ENCODE results near the gene HMCES. TPM values are rescaled to one million over a fixed set of nuclear protein-coding genes. Genes with fewer than 3 reads are reported as not detected.
A peak's percentile ranks its signal among the peaks of the same experiment; 100 is the strongest.

HMCES gene
- total and polyA plus RNA-seq, 2 of the 13 experiments (the other 11 are each of a cell fraction or from before 2014, with no cell fraction given), result 16.1 to 37.5 TPM

DNA sequence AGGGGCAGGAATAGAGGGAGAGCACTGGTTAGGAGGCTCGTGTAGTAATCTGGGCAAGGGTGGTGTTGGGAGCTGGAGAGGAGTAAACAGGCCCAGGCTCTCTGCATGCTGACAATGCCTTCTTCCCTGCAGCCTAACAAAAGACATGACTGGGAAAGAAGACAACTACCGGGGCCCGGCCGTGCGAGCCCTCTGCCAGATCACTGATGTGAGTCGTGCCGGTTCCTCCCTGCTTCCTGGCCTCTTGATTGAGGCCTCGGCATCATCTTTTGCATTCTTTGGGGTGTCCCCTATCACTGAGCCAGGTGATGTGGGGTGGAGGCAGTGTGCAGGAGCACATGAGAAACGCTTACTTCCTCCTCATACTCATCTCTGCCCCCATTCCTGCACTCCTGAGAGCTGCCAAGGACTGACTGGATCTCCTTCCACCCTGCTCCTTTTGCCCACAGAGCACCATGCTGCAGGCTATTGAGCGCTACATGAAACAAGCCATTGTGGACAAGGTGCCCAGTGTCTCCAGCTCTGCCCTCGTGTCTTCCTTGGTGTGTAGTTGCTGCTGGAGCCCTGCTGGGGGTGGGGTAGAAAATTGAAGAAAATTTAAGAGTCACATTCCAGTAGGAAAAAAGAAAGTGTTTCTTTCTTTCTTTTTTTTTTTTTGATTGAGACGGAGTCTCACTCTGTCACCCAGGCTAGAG is 24.0 kb upstream of the HMCES start:
- 97% methylated on average over 12 of the region's 12 CpGs for WGBS (ENCODE audit: low lambda C conversion rate)
- FAIRE-seq, result no peak
- Histone ChIP-seq H3K27me3 (ENCODE audit: control insufficient read depth in 1 of 2, insufficient read depth in 2 of 2, low read length in 2 of 2) (no peaks in the 10 kb centered on the region; a peak in 1 of 5 replicates), H3K9me3 (ENCODE audit: low read length) (no peaks in the 10 kb centered on the region), H3K4me2 (ENCODE audit: low read depth, low read length) (no peak overlapping the region), H3K4me1 (ENCODE audit: insufficient read depth, low read length) (peaks cover 31% of the 10 kb centered on the region), H4K20me1 (ENCODE audit: insufficient read depth, low read length) (peaks cover 3% of the 10 kb centered on the region; the same call in 1 of the 2 replicates), H3K36me3 (replicated peaks in 1 of 2; ENCODE audit: control insufficient read depth in 1 of 2, insufficient read depth in 2 of 2, low read length in 2 of 2) (peaks cover 44 to 71% of the 10 kb centered on the region in 2 experiments), H3K4me3 (replicated peaks in 1 of 3; ENCODE audit: insufficient read depth in 1 of 3, low read depth in 2 of 3, low read length in 3 of 3) (no peak overlapping the region), H3K9ac (ENCODE audit: insufficient read depth, low read depth, low read length) (no peak overlapping the region), H2AFZ (ENCODE audit: low read length) (no peak overlapping the region), H3K79me2 (ENCODE audit: insufficient read depth, low read length) (peaks cover 20% of the 10 kb centered on the region), H3K27ac (ENCODE audit: extremely low read length, insufficient read depth, low read length) (no peak overlapping the region)
- POLR2A ChIA-PET, result interaction anchor here (0.9 kb wide), 1 partner anchor 24 kb away, joined by 3 read pairs; no protein-coding TSS in a partner anchor
- TF ChIP-seq ZNF879 (CRISPR knock-in tag; IDR thresholded peaks at IDR 0.05), result no peak
- TF ChIP-seq FOXA3 (CRISPR knock-in tag; IDR thresholded peaks at IDR 0.05), result no peak
- TF ChIP-seq, protein P1, sequence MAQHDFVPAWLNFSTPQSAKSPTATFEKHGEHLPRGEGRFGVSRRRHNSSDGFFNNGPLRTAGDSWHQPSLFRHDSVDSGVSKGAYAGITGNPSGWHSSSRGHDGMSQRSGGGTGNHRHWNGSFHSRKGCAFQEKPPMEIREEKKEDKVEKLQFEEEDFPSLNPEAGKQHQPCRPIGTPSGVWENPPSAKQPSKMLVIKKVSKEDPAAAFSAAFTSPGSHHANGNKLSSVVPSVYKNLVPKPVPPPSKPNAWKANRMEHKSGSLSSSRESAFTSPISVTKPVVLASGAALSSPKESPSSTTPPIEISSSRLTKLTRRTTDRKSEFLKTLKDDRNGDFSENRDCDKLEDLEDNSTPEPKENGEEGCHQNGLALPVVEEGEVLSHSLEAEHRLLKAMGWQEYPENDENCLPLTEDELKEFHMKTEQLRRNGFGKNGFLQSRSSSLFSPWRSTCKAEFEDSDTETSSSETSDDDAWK (CRISPR knock-in tag; IDR thresholded peaks at IDR 0.05), result no peak
- TF ChIP-seq, protein P2, sequence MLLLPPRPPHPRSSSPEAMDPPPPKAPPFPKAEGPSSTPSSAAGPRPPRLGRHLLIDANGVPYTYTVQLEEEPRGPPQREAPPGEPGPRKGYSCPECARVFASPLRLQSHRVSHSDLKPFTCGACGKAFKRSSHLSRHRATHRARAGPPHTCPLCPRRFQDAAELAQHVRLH (CRISPR knock-in tag; IDR thresholded peaks at IDR 0.05; ENCODE audit: borderline replicate concordance, low read depth), result no peak
- peak; percentile 47; the same call in 1 of the 2 replicates for TF ChIP-seq RBFOX2 (IDR thresholded peaks at IDR 0.05; ENCODE audit: low read depth, low read length)
- no peak for TF ChIP-seq ZNF678 (CRISPR knock-in tag; IDR thresholded peaks at IDR 0.05)
- TF ChIP-seq, protein P3, sequence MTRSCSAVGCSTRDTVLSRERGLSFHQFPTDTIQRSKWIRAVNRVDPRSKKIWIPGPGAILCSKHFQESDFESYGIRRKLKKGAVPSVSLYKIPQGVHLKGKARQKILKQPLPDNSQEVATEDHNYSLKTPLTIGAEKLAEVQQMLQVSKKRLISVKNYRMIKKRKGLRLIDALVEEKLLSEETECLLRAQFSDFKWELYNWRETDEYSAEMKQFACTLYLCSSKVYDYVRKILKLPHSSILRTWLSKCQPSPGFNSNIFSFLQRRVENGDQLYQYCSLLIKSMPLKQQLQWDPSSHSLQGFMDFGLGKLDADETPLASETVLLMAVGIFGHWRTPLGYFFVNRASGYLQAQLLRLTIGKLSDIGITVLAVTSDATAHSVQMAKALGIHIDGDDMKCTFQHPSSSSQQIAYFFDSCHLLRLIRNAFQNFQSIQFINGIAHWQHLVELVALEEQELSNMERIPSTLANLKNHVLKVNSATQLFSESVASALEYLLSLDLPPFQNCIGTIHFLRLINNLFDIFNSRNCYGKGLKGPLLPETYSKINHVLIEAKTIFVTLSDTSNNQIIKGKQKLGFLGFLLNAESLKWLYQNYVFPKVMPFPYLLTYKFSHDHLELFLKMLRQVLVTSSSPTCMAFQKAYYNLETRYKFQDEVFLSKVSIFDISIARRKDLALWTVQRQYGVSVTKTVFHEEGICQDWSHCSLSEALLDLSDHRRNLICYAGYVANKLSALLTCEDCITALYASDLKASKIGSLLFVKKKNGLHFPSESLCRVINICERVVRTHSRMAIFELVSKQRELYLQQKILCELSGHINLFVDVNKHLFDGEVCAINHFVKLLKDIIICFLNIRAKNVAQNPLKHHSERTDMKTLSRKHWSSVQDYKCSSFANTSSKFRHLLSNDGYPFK (CRISPR knock-in tag; IDR thresholded peaks at IDR 0.05; ENCODE audit: borderline replicate concordance), result no peak
- TF ChIP-seq HOXA9 (CRISPR knock-in tag; IDR thresholded peaks at IDR 0.05; ENCODE audit: borderline replicate concordance), result no peak
- CTCF ChIA-PET (ENCODE audit: low intra/inter-chr PET ratio, low total read pairs), result no interaction called here
- ATAC-seq, result no peak
- in situ Hi-C loops (cut with HindIII; ENCODE audit: extremely low pct_ligation_motif_present, low pct_unique_long_range_greater_than_20kb), result no loop called here
- DNase-seq (ENCODE audit: low spot score), result no peak
- no TSS peak for BruUV-seq (replicated peaks)
- intact Hi-C loops (cut with micrococcal nuclease; ENCODE audit: unreplicated experiment), result no loop called here
